Esophagus squamous epithelium (tissue), 4 donors: Measurements from ENCODE around the gene UBXN2A.

Experiments
- CTCF ChIP-seq, 6 experiments: fragments of 450-650 bp in 4 of 6; fragments of 200-600 bp in 2 of 6; sonication (generic) in 2 of 6; IDR thresholded peaks; one replicate each; pipeline ENCODE4 v1.5.1; 2016 to 2019; ENCODE audit warnings: antibody characterized with exemption in 6 of 6, mild to moderate bottlenecking in 4 of 6, moderate library complexity in 4 of 6
- POLR2A ChIP-seq, 4 donors: fragments of 450-650 bp; IDR thresholded peaks; one replicate each; pipeline ENCODE4 v1.6.1; 2017; ENCODE audit warnings: antibody characterized with exemption in 4 of 4, mild to moderate bottlenecking in 4 of 4, moderate library complexity in 3 of 4

- TF ChIP-seq POLR2A (IDR thresholded peaks at IDR 0.05) (no peak), CTCF (IDR thresholded peaks at IDR 0.05) (no peak)
Observed at GRCh38 chr2:24040511-24040910, 100.2 kb downstream of the UBXN2A start.
